Ovary (tissue), 3 donors: ENCODE measurements around the gene ENPP5.

Experiments
- CTCF ChIP-seq, 3 donors: fragments of 450-650 bp in 2 of 3; fragments of 200-600 bp in 1 of 3; IDR thresholded peaks; one replicate each; pipeline versions ENCODE4 v1.5.1 to v1.8.0; 2016 to 2022; ENCODE audit warnings: antibody characterized with exemption in 3 of 3, mild to moderate bottlenecking in 1 of 3
- EP300 ChIP-seq: sonication (generic); formaldehyde crosslinking; IDR thresholded peaks from one replicate; pipeline ENCODE4 v1.6.1; 2017; ENCODE audit warnings: antibody characterized with exemption
- POLR2A ChIP-seq: fragments of 450-650 bp; IDR thresholded peaks from one replicate; pipeline ENCODE4 v1.6.1; 2017; ENCODE audit warnings: antibody characterized with exemption, mild to moderate bottlenecking, moderate library complexity
- donor health status: DM: no; HTN: no; CAD: no.

DNA sequence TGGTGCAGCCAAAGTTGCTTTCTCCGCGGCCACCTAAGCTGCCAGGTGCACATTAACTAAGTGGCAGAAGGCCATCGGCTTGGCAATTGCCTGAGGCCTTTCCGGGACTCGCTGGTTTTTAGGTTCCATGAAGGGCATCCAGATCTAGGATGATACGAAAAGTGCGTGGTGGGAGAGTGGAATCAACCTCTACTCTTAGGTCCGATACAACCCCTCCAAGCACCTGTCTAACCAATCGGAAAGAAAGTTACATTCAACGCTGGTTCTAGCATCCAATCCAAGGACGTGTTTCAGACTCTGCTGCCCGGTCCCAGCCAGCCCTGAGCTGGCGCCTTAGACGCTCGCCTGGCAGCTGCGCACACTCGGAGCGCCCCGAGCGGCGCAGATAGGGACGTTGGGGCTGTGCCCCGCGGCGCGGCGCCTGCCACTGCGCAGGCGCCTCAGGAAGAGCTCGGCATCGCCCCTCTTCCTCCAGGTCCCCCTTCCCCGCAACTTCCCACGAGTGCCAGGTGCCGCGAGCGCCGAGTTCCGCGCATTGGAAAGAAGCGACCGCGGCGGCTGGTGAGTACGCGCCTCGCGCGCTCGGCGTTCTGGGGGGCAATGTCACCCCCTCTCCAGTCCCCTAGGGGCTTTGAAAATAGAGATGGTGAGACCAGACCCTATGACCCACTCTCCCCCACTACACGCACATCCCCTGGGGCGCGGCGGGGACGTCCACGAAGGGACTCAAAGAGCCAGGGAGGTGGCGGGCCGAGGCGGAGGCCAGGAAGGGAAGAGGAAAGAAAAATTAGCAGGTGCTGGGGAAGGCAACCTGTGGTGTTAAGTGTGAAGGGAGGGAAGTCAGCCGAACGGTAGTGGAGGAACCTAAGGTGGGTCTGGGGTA is 40.9 kb downstream of the ENPP5 start, which contains the start of gene ENPP4:
- TF ChIP-seq POLR2A (peak; percentile 42), CTCF (IDR thresholded peaks at IDR 0.05) (no peak), EP300 (no peak)
